ENCODE results near the gene DIAPH1. TPM values are rescaled to one million over a fixed set of nuclear protein-coding genes. Genes with fewer than 3 reads are reported as not detected.

DIAPH1 gene
- total RNA-seq, 1 experiment from 2014 or later = 142 TPM

DNA sequence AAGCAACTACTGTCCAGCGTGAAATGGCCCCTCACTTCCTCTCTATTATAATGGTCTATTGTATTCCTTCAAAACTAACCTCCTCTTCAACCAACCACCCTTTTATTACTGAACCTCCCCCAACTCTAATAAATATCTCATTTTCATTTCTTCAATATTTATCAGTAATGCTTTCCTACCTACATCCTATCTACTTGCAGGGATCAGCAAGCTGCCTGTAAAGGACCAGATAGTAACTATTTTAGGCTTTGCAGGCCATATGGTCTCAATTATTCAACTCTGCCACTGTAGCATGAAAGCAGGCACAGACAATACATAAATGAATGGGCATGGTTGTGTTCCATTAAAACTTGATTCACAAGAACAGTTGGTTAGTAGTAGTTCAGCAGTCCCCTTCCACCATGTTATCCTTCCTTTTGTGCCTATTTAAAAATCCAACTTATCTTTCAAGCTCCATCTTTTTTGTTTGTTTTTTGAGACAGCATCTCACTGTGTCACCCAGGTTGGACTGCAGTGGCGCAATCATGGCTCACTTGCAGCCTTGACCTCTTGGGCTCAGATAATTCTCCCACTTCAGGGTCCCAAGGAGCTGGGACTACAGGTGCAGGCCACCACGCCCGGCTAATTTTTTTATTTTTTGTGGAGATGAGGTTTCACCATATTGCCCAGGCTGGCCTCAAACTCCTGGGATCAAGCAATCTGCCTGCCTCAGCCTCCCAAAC is 84.1 kb downstream of the DIAPH1 start:
- no peak overlapping the region for H2AFZ ChIP-seq (ENCODE audit: low read depth, low read length, poor library complexity, severe bottlenecking)
- no peak overlapping the region for H3K27ac ChIP-seq (ENCODE audit: low read depth, low read length)
- ChIA-PET CTCF (interaction anchor here (0.6 to 1.3 kb wide), 3 partner anchors 14 to 215 kb away, joined by 3 to 4 read pairs (median 3); no protein-coding TSS in a partner anchor), POLR2A (no interaction called here), RAD21 (ENCODE audit: low non-redundant PET in 1 of 2, low total read pairs in 2 of 2, uncharacterized antibody in 2 of 2, unreplicated experiment in 2 of 2) (no interaction called here)
- BruUV-seq (replicated peaks) = no TSS peak
- no peaks in the 10 kb centered on the region for H3K79me2 ChIP-seq (ENCODE audit: insufficient read depth, low read length)
- no peaks in the 10 kb centered on the region for H3K27me3 ChIP-seq (ENCODE audit: insufficient read depth, low read length)
- ATAC-seq (no peak), DNase-seq (ENCODE audit: low read depth, low spot score) (no peak)
- H3K36me3 ChIP-seq (ENCODE audit: control insufficient read depth in 1 of 2, insufficient read depth in 2 of 2, low read length in 2 of 2) = peaks cover 9 to 22% of the 10 kb centered on the region in 2 experiments; a peak in 3 of 4 replicates
- TF ChIP-seq EZH2phosphoT487 (IDR thresholded peaks at IDR 0.05; ENCODE audit: borderline replicate concordance) (no peak), ZNF274 (IDR thresholded peaks at IDR 0.05; ENCODE audit: low read depth, low read length) (no peak), SIN3A (IDR thresholded peaks at IDR 0.05; ENCODE audit: low read depth) (no peak), ELF1 (IDR thresholded peaks at IDR 0.05; ENCODE audit: borderline replicate concordance, low read depth) (no peak), EZH2 (IDR thresholded peaks at IDR 0.05) (no peak), ZFX (IDR thresholded peaks at IDR 0.05) (no peak), SP1 (IDR thresholded peaks at IDR 0.05; ENCODE audit: low read depth) (no peak), SRF (IDR thresholded peaks at IDR 0.05; ENCODE audit: low read depth) (no peak), EGR1 (IDR thresholded peaks at IDR 0.05; ENCODE audit: low read depth) (no peak), POLR2A (IDR thresholded peaks at IDR 0.05; ENCODE audit: borderline replicate concordance, extremely low read depth, insufficient read depth, insufficient read length) (no peak)
- H3K9me3 ChIP-seq (ENCODE audit: control insufficient read depth in 1 of 2, insufficient read depth in 1 of 2, low read depth in 1 of 2, low read length in 2 of 2) = no peaks in the 10 kb centered on the region
- no peaks in the 10 kb centered on the region for H3K4me1 ChIP-seq (ENCODE audit: control insufficient read depth in 1 of 2, insufficient read depth in 2 of 2, low read length in 2 of 2)
- no peaks in the 10 kb centered on the region for H3K9me2 ChIP-seq (ENCODE audit: insufficient read depth)
- H4K20me1 ChIP-seq (ENCODE audit: insufficient read depth) = no peaks in the 10 kb centered on the region
- no peak overlapping the region for H3K4me3 ChIP-seq (replicated peaks in 1 of 2; ENCODE audit: low read depth in 1 of 2, low read length in 2 of 2)
- no peak overlapping the region for H3K9ac ChIP-seq (ENCODE audit: low read length)
- intact Hi-C loops (cut with micrococcal nuclease) = no loop called here
- H3K4me2 ChIP-seq (ENCODE audit: low read length) = no peak overlapping the region

DNA sequence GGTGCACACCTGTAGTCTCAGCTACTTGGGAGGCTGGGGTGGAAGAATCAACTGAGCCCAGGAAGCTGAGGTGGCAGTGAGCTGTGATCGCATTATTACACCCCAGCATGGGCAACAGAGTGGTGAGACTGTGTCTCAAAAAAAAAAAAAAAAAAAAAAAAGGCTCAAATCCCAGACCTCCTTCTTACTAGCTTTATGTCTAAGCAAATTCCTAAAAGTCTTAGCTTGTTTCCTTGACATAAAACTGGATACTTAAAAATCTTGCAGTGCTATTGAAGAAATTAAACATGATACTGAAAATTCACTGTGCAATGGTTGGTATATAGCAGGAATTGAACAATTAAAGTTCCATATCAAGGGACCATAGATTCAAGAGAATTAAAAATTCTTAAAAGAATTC is 84.9 kb downstream of the DIAPH1 start:
- RAD21 ChIA-PET (ENCODE audit: low non-redundant PET in 1 of 2, low total read pairs in 2 of 2, uncharacterized antibody in 2 of 2, unreplicated experiment in 2 of 2) = no interaction called here
- CTCF ChIA-PET = interaction anchor here (0.6 to 1.3 kb wide), 4 partner anchors 9 to 30 kb away, joined by 3 to 5 read pairs (median 4); no protein-coding TSS in a partner anchor
- Histone ChIP-seq H3K79me2 (ENCODE audit: insufficient read depth, low read length) (no peaks in the 10 kb centered on the region), H2AFZ (ENCODE audit: low read depth, low read length, poor library complexity, severe bottlenecking) (no peak overlapping the region), H3K27me3 (ENCODE audit: insufficient read depth, low read length) (no peaks in the 10 kb centered on the region), H3K4me1 (ENCODE audit: control insufficient read depth in 1 of 2, insufficient read depth in 2 of 2, low read length in 2 of 2) (no peaks in the 10 kb centered on the region), H3K9ac (ENCODE audit: low read length) (no peak overlapping the region), H3K27ac (ENCODE audit: low read depth, low read length) (no peak overlapping the region), H4K20me1 (ENCODE audit: insufficient read depth) (no peaks in the 10 kb centered on the region), H3K4me3 (replicated peaks in 1 of 2; ENCODE audit: low read depth in 1 of 2, low read length in 2 of 2) (no peak overlapping the region), H3K36me3 (ENCODE audit: control insufficient read depth in 1 of 2, insufficient read depth in 2 of 2, low read length in 2 of 2) (peaks cover 9 to 25% of the 10 kb centered on the region in 2 experiments; a peak in 3 of 4 replicates), H3K4me2 (ENCODE audit: low read length) (no peak overlapping the region), H3K9me2 (ENCODE audit: insufficient read depth) (no peaks in the 10 kb centered on the region), H3K9me3 (ENCODE audit: control insufficient read depth in 1 of 2, insufficient read depth in 1 of 2, low read depth in 1 of 2, low read length in 2 of 2) (no peaks in the 10 kb centered on the region)
- DNase-seq (ENCODE audit: low read depth, low spot score) (no peak), ATAC-seq (no peak)
- POLR2A ChIA-PET = no interaction called here
- no TSS peak for BruUV-seq (replicated peaks)
- intact Hi-C loops (cut with micrococcal nuclease) = no loop called here
- TF ChIP-seq CEBPB (IDR thresholded peaks at IDR 0.05; ENCODE audit: low read depth) (no peak), ELF1 (IDR thresholded peaks at IDR 0.05; ENCODE audit: borderline replicate concordance, low read depth) (no peak), FOSL1 (IDR thresholded peaks at IDR 0.05; ENCODE audit: low read depth) (no peak), TCF7L2 (IDR thresholded peaks at IDR 0.05; ENCODE audit: borderline replicate concordance, extremely low read depth, insufficient read depth, insufficient read length) (no peak), EZH2phosphoT487 (IDR thresholded peaks at IDR 0.05; ENCODE audit: borderline replicate concordance) (no peak), ZNF274 (IDR thresholded peaks at IDR 0.05; ENCODE audit: low read depth, low read length) (no peak), EZH2 (IDR thresholded peaks at IDR 0.05) (no peak), EGR1 (IDR thresholded peaks at IDR 0.05; ENCODE audit: low read depth) (no peak), SP1 (IDR thresholded peaks at IDR 0.05; ENCODE audit: low read depth) (no peak), YY1 (IDR thresholded peaks at IDR 0.05; ENCODE audit: extremely low read depth, insufficient replicate concordance, low read depth, low read length) (no peak), POLR2A (IDR thresholded peaks at IDR 0.05; ENCODE audit: borderline replicate concordance, extremely low read depth, insufficient read depth, insufficient read length) (no peak)
- TF ChIP-seq, protein P1, sequence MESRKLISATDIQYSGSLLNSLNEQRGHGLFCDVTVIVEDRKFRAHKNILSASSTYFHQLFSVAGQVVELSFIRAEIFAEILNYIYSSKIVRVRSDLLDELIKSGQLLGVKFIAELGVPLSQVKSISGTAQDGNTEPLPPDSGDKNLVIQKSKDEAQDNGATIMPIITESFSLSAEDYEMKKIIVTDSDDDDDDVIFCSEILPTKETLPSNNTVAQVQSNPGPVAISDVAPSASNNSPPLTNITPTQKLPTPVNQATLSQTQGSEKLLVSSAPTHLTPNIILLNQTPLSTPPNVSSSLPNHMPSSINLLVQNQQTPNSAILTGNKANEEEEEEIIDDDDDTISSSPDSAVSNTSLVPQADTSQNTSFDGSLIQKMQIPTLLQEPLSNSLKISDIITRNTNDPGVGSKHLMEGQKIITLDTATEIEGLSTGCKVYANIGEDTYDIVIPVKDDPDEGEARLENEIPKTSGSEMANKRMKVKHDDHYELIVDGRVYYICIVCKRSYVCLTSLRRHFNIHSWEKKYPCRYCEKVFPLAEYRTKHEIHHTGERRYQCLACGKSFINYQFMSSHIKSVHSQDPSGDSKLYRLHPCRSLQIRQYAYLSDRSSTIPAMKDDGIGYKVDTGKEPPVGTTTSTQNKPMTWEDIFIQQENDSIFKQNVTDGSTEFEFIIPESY (IDR thresholded peaks at IDR 0.05; ENCODE audit: extremely low read depth, insufficient replicate concordance, low read length) = no peak
- TF ChIP-seq, protein P2, sequence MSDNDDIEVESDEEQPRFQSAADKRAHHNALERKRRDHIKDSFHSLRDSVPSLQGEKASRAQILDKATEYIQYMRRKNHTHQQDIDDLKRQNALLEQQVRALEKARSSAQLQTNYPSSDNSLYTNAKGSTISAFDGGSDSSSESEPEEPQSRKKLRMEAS (IDR thresholded peaks at IDR 0.05) = no peak

Measured in HCT116 (cell line).